ENCODE measurements around the gene PPFIA1. TPM values are rescaled to one million over a fixed set of nuclear protein-coding genes. Genes with fewer than 3 reads are reported as not detected.
"Not testable (repeated sequence)": the region's sequence is repeated elsewhere in the genome, so short reads cannot be mapped to it uniquely, and the experiment has no call there.

PPFIA1 gene
- total RNA-seq, 2 experiments from 2014 or later, result 27.2 to 30.9 TPM

DNA sequence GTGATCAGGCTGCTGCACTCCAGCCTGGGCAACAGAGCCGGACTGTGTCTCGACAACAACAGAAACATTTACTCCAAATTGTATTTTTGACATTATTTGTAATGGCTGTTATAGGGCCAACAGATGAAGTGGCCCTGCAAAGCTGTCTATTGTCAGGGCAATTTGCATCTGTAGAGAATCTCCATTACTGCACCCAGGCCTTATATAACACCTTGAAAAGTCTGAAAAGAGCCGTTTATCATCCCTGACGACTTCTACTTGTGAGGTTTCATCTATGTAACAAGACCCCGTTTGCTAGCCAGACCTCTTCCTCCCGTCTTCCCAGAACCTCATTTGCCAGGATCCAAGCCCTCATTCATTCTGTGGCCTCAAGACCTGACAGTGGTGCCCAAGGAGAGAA, 118.7 kb downstream of the PPFIA1 start:
- H3K27me3 Mint-ChIP-seq, result peaks cover 8% of the 10 kb centered on the region
- DNase-seq (no peak), ATAC-seq (no peak)
- no peak overlapping the region for H3K4me3 Mint-ChIP-seq
- no peak overlapping the region for H3K27ac Mint-ChIP-seq
- H3K4me1 Mint-ChIP-seq (ENCODE audit: low read depth), result no peaks in the 10 kb centered on the region
- intact Hi-C loops (cut with micrococcal nuclease), result no loop called here
- CTCF ChIA-PET, result no interaction called here
- peaks cover 20% of the 10 kb centered on the region for H3K36me3 Mint-ChIP-seq (ENCODE audit: low read depth)
- no peaks in the 10 kb centered on the region for H3K9me3 Mint-ChIP-seq
- no peak for TF ChIP-seq CTCF (IDR thresholded peaks at IDR 0.05)
- POLR2A ChIA-PET, result no interaction called here

DNA sequence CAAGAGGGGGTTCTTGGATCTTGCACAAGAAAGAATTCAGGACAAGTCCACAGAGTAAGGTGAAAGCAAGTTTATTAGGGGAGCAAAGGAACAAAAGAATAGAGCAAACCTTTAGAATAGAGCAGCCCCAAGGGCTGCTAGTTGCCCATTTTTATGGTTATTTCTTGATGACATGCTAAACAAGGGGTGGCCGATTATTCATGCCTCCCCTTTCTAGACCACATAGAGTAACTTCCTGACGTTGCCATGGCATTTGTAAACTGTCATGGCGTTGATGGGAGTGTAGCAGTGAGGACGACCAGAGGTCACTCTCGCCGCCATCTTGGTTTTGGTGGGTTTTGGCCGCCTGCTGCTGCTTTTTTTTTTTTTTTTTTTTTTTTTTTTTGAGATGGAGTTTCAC, 120.4 kb downstream of the PPFIA1 start:
- POLR2A ChIA-PET; intact Hi-C loops (cut with micrococcal nuclease); DNase-seq; H3K4me3 Mint-ChIP-seq; CTCF ChIA-PET; H3K27ac Mint-ChIP-seq; H3K4me1 Mint-ChIP-seq (ENCODE audit: low read depth); ATAC-seq; H3K9me3 Mint-ChIP-seq; H3K36me3 Mint-ChIP-seq (ENCODE audit: low read depth): not testable (repeated sequence)
- H3K27me3 Mint-ChIP-seq, result peaks cover 12% of the 10 kb centered on the region

DNA sequence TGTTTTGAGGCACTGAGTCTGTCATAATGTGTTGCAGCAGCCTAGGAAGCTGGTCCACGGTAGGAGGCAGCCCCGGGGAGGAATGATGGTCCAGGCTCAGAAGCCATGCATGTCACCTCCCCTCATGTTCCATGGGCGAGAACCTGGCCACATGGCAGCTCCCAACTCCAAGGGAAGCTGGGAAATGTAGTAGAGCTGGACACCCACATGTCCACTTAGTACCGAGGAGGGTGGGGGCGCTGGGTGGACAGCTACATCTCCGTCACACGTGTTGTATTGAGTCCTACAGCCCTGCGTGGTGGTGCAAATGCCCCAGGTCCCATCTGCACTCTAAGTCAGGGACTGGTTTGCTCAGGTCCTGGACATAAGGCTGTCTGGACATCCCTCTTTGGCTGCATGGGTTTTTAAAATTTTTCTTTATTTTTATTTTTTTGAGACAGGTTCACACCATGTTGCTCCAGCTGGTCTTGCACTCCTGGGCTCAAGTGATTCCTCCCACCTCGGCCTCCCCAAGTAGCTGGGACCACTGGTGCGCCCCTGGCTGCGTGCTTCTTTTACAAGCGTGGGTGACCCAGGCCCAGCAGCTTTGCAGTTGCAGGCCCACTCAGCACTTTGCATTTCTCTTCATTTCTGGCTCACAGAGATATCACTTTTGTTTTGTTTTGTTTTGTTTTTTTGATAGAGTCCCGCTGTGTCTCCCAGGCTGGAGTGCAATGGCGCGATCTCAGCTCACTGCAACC, 123.9 kb downstream of the PPFIA1 start:
- no peaks in the 10 kb centered on the region for H3K9me3 Mint-ChIP-seq
- H3K36me3 Mint-ChIP-seq (ENCODE audit: low read depth), result peaks cover 1% of the 10 kb centered on the region
- DNase-seq (no peak), ATAC-seq (no peak)
- H3K4me1 Mint-ChIP-seq (ENCODE audit: low read depth), result peaks cover 14% of the 10 kb centered on the region
- H3K4me3 Mint-ChIP-seq, result no peak overlapping the region
- POLR2A ChIA-PET, result interaction anchor here (1.0 kb wide), 1 partner anchor 21 kb away, joined by 3 read pairs; no protein-coding TSS in a partner anchor
- no peak overlapping the region for H3K27ac Mint-ChIP-seq
- H3K27me3 Mint-ChIP-seq, result peaks cover 27% of the 10 kb centered on the region
- CTCF ChIA-PET, result interaction anchor here (1.0 kb wide), 1 partner anchor 16 kb away, joined by 4 read pairs; no protein-coding TSS in a partner anchor
- TF ChIP-seq CTCF (IDR thresholded peaks at IDR 0.05), result no peak
- intact Hi-C loops (cut with micrococcal nuclease), result no loop called here

DNA sequence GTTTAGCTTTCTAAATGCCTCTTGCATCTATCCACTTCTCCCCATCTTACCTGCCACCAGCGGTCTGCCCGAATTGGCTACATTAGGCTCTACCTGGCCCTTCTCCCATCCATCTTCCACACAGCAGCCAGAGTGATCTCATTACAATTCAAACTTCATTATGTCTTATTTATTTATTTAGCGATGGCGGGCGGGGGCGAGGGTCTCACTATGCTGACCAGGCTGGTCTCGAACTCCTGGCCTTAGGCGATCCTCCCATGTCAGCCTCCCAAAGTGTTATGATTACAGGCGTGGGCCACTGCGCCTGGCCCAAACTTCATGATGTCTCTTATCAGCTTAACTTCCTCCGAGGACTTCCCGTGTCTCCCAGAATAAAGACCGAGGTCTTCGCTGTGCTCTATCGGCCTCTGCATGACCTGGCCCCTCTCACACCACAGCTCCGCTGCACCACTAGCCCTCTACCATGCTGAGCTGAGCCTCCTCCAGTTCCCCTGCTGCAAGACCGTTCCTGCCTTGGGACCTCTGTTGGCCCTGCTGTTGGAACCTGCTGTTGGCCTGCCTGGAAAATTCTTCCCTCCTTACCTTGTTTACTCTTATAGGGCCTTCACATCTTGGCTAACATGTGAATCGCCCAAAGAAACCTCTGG, 127.0 kb downstream of the PPFIA1 start:
- Mint-ChIP-seq H3K36me3 (ENCODE audit: low read depth) (peaks cover 1% of the 10 kb centered on the region), H3K27ac (peak overlapping the region; percentile 82), H3K9me3 (no peaks in the 10 kb centered on the region), H3K4me1 (ENCODE audit: low read depth) (peaks cover 30% of the 10 kb centered on the region), H3K27me3 (peaks cover 40% of the 10 kb centered on the region), H3K4me3 (peak overlapping the region; percentile 78)
- ATAC-seq (peak; percentile 53), DNase-seq (peak; percentile 20)
- POLR2A ChIA-PET, result interaction anchor here (1.0 kb wide), 1 partner anchor 14 kb away, joined by 3 read pairs; no protein-coding TSS in a partner anchor
- intact Hi-C loops (cut with micrococcal nuclease), result no loop called here
- CTCF ChIA-PET, result no interaction called here
- no peak for TF ChIP-seq CTCF (IDR thresholded peaks at IDR 0.05)

DNA sequence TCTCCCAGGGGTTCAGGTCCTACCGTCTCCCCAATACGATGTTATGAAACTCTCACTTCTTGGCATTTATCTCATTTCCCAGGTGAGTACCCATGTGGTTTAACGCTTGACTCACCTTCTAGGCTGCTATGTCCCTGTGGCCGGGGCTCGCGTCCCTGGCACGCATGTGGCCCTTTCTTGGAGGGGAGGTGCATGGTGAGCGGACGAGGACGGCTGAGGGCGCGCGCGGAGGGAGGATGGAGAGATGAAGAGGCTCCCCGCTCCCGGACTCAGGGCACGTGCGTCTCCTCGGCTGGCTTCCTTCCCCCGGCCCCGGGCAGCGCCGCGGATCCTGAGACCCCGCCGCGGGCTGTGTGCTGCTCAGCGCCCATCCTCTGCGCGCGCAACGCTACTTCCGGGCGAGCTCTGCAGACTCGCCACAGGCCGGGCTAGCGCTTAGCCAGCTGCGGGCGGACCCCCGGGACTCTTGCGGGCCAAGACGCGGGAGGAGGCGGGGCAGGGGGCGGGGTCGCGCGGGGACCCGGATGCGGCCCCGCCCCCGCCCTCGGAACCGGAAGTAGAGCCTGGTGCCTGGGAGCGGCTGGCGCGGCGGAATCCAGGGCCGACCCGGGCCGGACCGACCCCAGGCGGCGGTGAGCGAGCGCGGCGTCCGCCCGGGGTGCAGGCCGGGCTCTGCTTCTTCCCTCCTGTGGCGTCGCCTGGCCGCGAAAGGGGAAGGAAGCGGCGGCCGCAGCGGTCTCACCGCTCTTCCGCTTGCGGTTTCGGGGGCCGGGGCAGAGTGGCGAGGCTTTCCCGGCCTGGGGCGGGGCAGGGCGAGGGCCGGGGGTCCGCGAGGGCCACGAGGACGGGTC, 127.7 kb downstream of the PPFIA1 start, which contains the start of gene CTTN:
TSS of gene CTTN (plus strand) at position 547 of the 851 bp plus-strand sequence. CDS start 8,769 bp downstream, outside the sequence.
- no peaks in the 10 kb centered on the region for H3K9me3 Mint-ChIP-seq
- CTCF ChIA-PET, result no interaction called here

More for the DNA sequence above, 127.7 kb downstream of the PPFIA1 start, which contains the start of gene CTTN:
- H3K4me1 Mint-ChIP-seq (ENCODE audit: low read depth), result peaks cover 35% of the 10 kb centered on the region
- peaks cover 1% of the 10 kb centered on the region for H3K36me3 Mint-ChIP-seq (ENCODE audit: low read depth)
- peaks cover 40% of the 10 kb centered on the region for H3K27me3 Mint-ChIP-seq
- ATAC-seq (peak; percentile 75), DNase-seq (peak; percentile 78)
- no peak for TF ChIP-seq CTCF (IDR thresholded peaks at IDR 0.05)
- intact Hi-C loops (cut with micrococcal nuclease), result no loop called here
- peak within 1 kb of the TSS; percentile 82 for H3K27ac Mint-ChIP-seq
- POLR2A ChIA-PET, result interaction anchor here (1.0 kb wide), 1 partner anchor 13 kb away, joined by 3 read pairs; no protein-coding TSS in a partner anchor
- H3K4me3 Mint-ChIP-seq, result peak within 1 kb of the TSS; percentile 78

Data from activated CD8-positive, alpha-beta T cell treated with anti-CD3 and anti-CD28 coated beads for 36 hours (primary cell).